Motor neuron (in vitro differentiated cells): ENCODE data around the gene PEMT. TPM values are rescaled to one million over a fixed set of nuclear protein-coding genes. Genes with fewer than 3 reads are reported as not detected.
A peak's percentile ranks its signal among the peaks of the same experiment; 100 is the strongest.

Experiments
- ATAC-seq, 8 experiments: fragments of 200-7000 bp; cut with Tn5 transposase; replicated peaks in 6 of 8; 2 replicates each; pipeline ENCODE4 v1.8.0; 2021; ENCODE audit warnings: mild to moderate bottlenecking in 8 of 8, moderate library complexity in 8 of 8
- H3K27ac ChIP-seq, 2 donors: fragments of 250-450 bp; sonication (Bioruptor Pico); 2 replicates each; pipeline ENCODE4 v1.9.0; 2021; ENCODE audit warnings: antibody characterized with exemption in 2 of 2, mild to moderate bottlenecking in 2 of 2, moderate library complexity in 1 of 2
- H3K4me1 ChIP-seq, 2 donors: fragments of 250-450 bp; sonication (Bioruptor Pico); replicated peaks in 1 of 2; 2 replicates each; pipeline ENCODE4 v1.6.1; 2021; ENCODE audit warnings: antibody characterized with exemption in 2 of 2, mild to moderate bottlenecking in 2 of 2, moderate library complexity in 1 of 2
- H3K4me3 ChIP-seq, 5 donors: fragments of 250-450 bp; sonication (Bioruptor Pico); 2 replicates each; pipeline ENCODE4 v1.9.0; 2021; ENCODE audit warnings: antibody characterized with exemption in 5 of 5, mild to moderate bottlenecking in 5 of 5, moderate library complexity in 4 of 5
- WGBS, 10 experiments: fragments of 450-650 bp; shearing (Covaris generic); methylation state at CpG; one replicate each; pipeline ENCODE4 v1.0.0; 2022; 5-methylcytosine and 5-hydroxymethylcytosine counted together
- in situ Hi-C, 9 experiments: fragments of 400-800 bp; cut with MboI; loops; one replicate each; pipeline ENCODE4 v1.15.0; 2021; ENCODE audit warnings: low sequenced_read_pairs in 9 of 9, low pct_unique_long_range_greater_than_20kb in 2 of 9; ENCODE audit not compliant: unreplicated experiment in 9 of 9
- total RNA-seq, 8 experiments: library from RNA; unstranded; fragments of 300-600 nt; gene quantifications; 2 replicates each; pipeline versions ENCODE4 v1.2.3 to v1.2.4, GENCODE V29; 2022

PEMT gene
- total RNA-seq, 8 experiments from 2014 or later, result 21.1 to 59.0 (median 32.9) TPM

GRCh38 chr17:17481860-17482259, 109.6 kb downstream of the PEMT start:
- no peak for ATAC-seq
- H3K27ac ChIP-seq, result no peak overlapping the region
- 52 to 100% (median 89%) methylated on average over 1 to 4 of the region's 5 CpGs; no CpG with 5 or more reads in 1 of the 10 experiments for WGBS, 10 experiments
- peaks cover 11% of the 10 kb centered on the region in 2 donors for H3K4me1 ChIP-seq
- in situ Hi-C loops, result loop anchor here in 1 of 9 experiments (25.0 kb wide), 1 partner anchor 155 kb away; no protein-coding TSS in a partner anchor
- H3K4me3 ChIP-seq, result no peak overlapping the region

- no peak overlapping the region for H3K4me3 ChIP-seq
- 43 to 94% (median 84%) methylated on average over 3 to 6 of the region's 6 CpGs; no CpG with 5 or more reads in 1 of the 10 experiments for WGBS, 10 experiments
- no peak overlapping the region for H3K27ac ChIP-seq
- H3K4me1 ChIP-seq, result peaks cover 14% of the 10 kb centered on the region in 2 donors
- ATAC-seq, result no peak
- in situ Hi-C loops, result loop anchor here in 1 of 9 experiments (25.0 kb wide), 1 partner anchor 157 kb away; no protein-coding TSS in a partner anchor
Measured at GRCh38 chr17:17480593-17481148, 110.8 kb downstream of the PEMT start.

- WGBS, 10 experiments, result 84 to 100% (median 96%) methylated on average over 2 to 3 of the region's 3 CpGs; no CpG with 5 or more reads in 5 of the 10 experiments
- peaks cover 14 to 18% of the 10 kb centered on the region in 2 donors for H3K4me1 ChIP-seq
- no peak overlapping the region for H3K27ac ChIP-seq
- in situ Hi-C loops, result loop anchor here in 1 of 9 experiments (25.0 kb wide), 1 partner anchor 158 kb away; no protein-coding TSS in a partner anchor
- H3K4me3 ChIP-seq, result no peak overlapping the region
- ATAC-seq, result no peak
Measured at GRCh38 chr17:17479209-17479608, 112.3 kb downstream of the PEMT start.

GRCh38 chr17:17476865-17477467, 114.5 kb downstream of the PEMT start, which contains the start of gene MED9:
Gene MED9 (plus strand): TSS chr17:17477000. CDS start chr17:17477042, 42 bp downstream.
- ATAC-seq, result peak; percentile 93 to 98 (median 96)
- in situ Hi-C loops, result loop anchor here in 1 of 9 experiments (25.0 kb wide), 1 partner anchor 160 kb away; no protein-coding TSS in a partner anchor
- WGBS, 10 experiments, result 0% methylated on average over 1 to 9 of the region's 47 CpGs; no CpG with 5 or more reads in 6 of the 10 experiments
- peak within 1 kb of the TSS; percentile 75 to 98 (median 94) for H3K4me3 ChIP-seq
- H3K4me1 ChIP-seq, result peaks cover 18 to 27% of the 10 kb centered on the region in 2 donors
- peak within 1 kb of the TSS; percentile 88 to 89 for H3K27ac ChIP-seq

- no peak for ATAC-seq
- H3K4me1 ChIP-seq, result peaks cover 18 to 32% of the 10 kb centered on the region in 2 donors
- WGBS, 10 experiments, result 0 to 72% (median 34%) methylated on average over 1 to 7 of the region's 7 CpGs
- H3K27ac ChIP-seq, result no peak overlapping the region
- H3K4me3 ChIP-seq, result no peak overlapping the region
- in situ Hi-C loops, result no loop called here
Measured at GRCh38 chr17:17474341-17474740, 117.2 kb downstream of the PEMT start.

GRCh38 chr17:17472333-17472920, 119.1 kb downstream of the PEMT start:
- ATAC-seq, result peak in 5 of 8 experiments; percentile 20 to 40 (median 35)
- 2 to 47% (median 19%) methylated on average over 4 to 8 of the region's 8 CpGs for WGBS, 10 experiments
- peak overlapping the region in 1 of 2 donors; percentile 58 for H3K27ac ChIP-seq
- in situ Hi-C loops, result no loop called here
- H3K4me1 ChIP-seq, result peaks cover 7 to 21% of the 10 kb centered on the region in 2 donors
- H3K4me3 ChIP-seq, result no peak overlapping the region

- no peak for ATAC-seq
- no peak overlapping the region for H3K27ac ChIP-seq
- in situ Hi-C loops, result no loop called here
- 0 to 100% methylated on average over 1 of the region's 3 CpGs; no CpG with 5 or more reads in 8 of the 10 experiments for WGBS, 10 experiments
- peaks cover 4 to 30% of the 10 kb centered on the region in 2 donors for H3K4me1 ChIP-seq
- no peak overlapping the region for H3K4me3 ChIP-seq
Measured at GRCh38 chr17:17469996-17470395, 121.5 kb downstream of the PEMT start.

GRCh38 chr17:17469358-17469757, 122.2 kb downstream of the PEMT start:
- ATAC-seq, result no peak
- H3K27ac ChIP-seq, result no peak overlapping the region
- WGBS, 10 experiments, result 93 to 100% (median 97%) methylated on average over 3 to 4 of the region's 4 CpGs; no CpG with 5 or more reads in 6 of the 10 experiments

GRCh38 chr17:17468217-17469010, 123.1 kb downstream of the PEMT start:
- peaks cover 4 to 27% of the 10 kb centered on the region in 2 donors for H3K4me1 ChIP-seq
- ATAC-seq, result no peak
- WGBS, 10 experiments, result 0 to 100% (median 40%) methylated on average over 1 to 3 of the region's 5 CpGs; no CpG with 5 or more reads in 5 of the 10 experiments
- in situ Hi-C loops, result no loop called here
- H3K27ac ChIP-seq, result no peak overlapping the region
- no peak overlapping the region for H3K4me3 ChIP-seq

More at GRCh38 chr17:17469358-17469757, 122.2 kb downstream of the PEMT start:
- H3K4me1 ChIP-seq, result peaks cover 4 to 27% of the 10 kb centered on the region in 2 donors
- in situ Hi-C loops, result no loop called here
- no peak overlapping the region for H3K4me3 ChIP-seq

GRCh38 chr17:17467720-17468119, 123.8 kb downstream of the PEMT start:
- 8 to 80% (median 45%) methylated on average over 1 to 5 of the region's 5 CpGs; no CpG with 5 or more reads in 2 of the 10 experiments for WGBS, 10 experiments
- ATAC-seq, result peak in 3 of 8 experiments; percentile 19 to 52 (median 48)
- H3K4me1 ChIP-seq, result peaks cover 3 to 25% of the 10 kb centered on the region in 2 donors
- no peak overlapping the region for H3K27ac ChIP-seq
- no peak overlapping the region for H3K4me3 ChIP-seq
- in situ Hi-C loops, result no loop called here

- no peak overlapping the region for H3K4me3 ChIP-seq
- H3K4me1 ChIP-seq, result peaks cover 0 to 18% of the 10 kb centered on the region in 2 donors
- in situ Hi-C loops, result no loop called here
- H3K27ac ChIP-seq, result no peak overlapping the region
- ATAC-seq, result no peak
- WGBS, 10 experiments, result 0 to 87% (median 48%) methylated on average over 3 to 5 of the region's 5 CpGs; no CpG with 5 or more reads in 1 of the 10 experiments
Measured at GRCh38 chr17:17467016-17467415, 124.5 kb downstream of the PEMT start.

GRCh38 chr17:17466511-17466910, 125.0 kb downstream of the PEMT start:
- peaks cover 0 to 16% of the 10 kb centered on the region in 2 donors for H3K4me1 ChIP-seq
- ATAC-seq, result no peak
- no peak overlapping the region for H3K4me3 ChIP-seq
- in situ Hi-C loops, result no loop called here
- 0 to 94% (median 63%) methylated on average over 1 to 4 of the region's 5 CpGs; no CpG with 5 or more reads in 3 of the 10 experiments for WGBS, 10 experiments
- H3K27ac ChIP-seq, result no peak overlapping the region
